HCT116 (cell line): Measurements from ENCODE around the gene PRDM11. TPM values are rescaled to one million over a fixed set of nuclear protein-coding genes. Genes with fewer than 3 reads are reported as not detected.

Source experiments
- ATAC-seq: fragments of 200-7000 bp; cut with Tn5 transposase; 2 replicates; pipeline ENCODE4 v1.9.1; 2020; ENCODE audit warnings: mild to moderate bottlenecking, moderate library complexity
- BruUV-seq: library from RNA; stranded (reverse); fragments of 400-500 nt; replicated peaks from 2 replicates; lab custom pipeline; 2021; lab: Mats Ljungman, UMichigan
- CTCF ChIA-PET: fragments of 300-600 bp; sonication (Branson Sonifier 250); formaldehyde crosslinking; loops from one replicate; lab custom pipeline; 2021; ENCODE audit warnings: antibody characterized with exemption; lab: Charles Lee
- POLR2A ChIA-PET: fragments of 300-600, 350-600 bp; sonication (Branson Sonifier 250); formaldehyde crosslinking; loops from one replicate; lab custom pipeline; 2021; ENCODE audit warnings: antibody characterized with exemption; lab: Charles Lee
- RAD21 ChIA-PET, 2 experiments: fragments of 300-600 bp; sonication (Branson Sonifier 250); formaldehyde crosslinking; loops; one replicate each; lab custom pipeline; 2023; ENCODE audit warnings: low total read pairs in 2 of 2; ENCODE audit not compliant: uncharacterized antibody in 2 of 2, unreplicated experiment in 2 of 2, low non-redundant PET in 1 of 2; lab: Charles Lee
- DNase-seq: peaks from one replicate; pipeline ENCODE4 v3.0.0-alpha.2; 2010; ENCODE audit warnings: low read depth, low spot score
- H2AFZ ChIP-seq: fragments of 200-600 bp; shearing (Covaris generic), sonication (generic); 2 replicates; pipeline ENCODE4 v1.6.1; 2017; ENCODE audit warnings: low read depth, mixed run types, mixed read lengths, antibody characterized with exemption, low read length; ENCODE audit not compliant: poor library complexity, severe bottlenecking
- H3K27ac ChIP-seq: 2 replicates; pipeline ENCODE4 v1.5.1; 2012; ENCODE audit warnings: low read depth, low read length
- H3K27me3 ChIP-seq: fragments of 200-600 bp; sonication (generic); 2 replicates; pipeline ENCODE4 v1.6.1; 2016; ENCODE audit warnings: mixed run types, low read length, mixed read lengths; ENCODE audit not compliant: insufficient read depth
- H3K36me3 ChIP-seq, 2 experiments: fragments of 200-500 bp in 1 of 2; fragments of 200-600 bp in 1 of 2; sonication (Bioruptor generic) in 1 of 2; sonication (generic) in 1 of 2; 2 replicates each; pipeline versions ENCODE4 v1.5.1 to v1.6.1; 2014 to 2016; ENCODE audit warnings: low read length in 2 of 2, inconsistent platforms in 1 of 2, mixed read lengths in 1 of 2, mixed run types in 1 of 2; ENCODE audit not compliant: insufficient read depth in 2 of 2, control insufficient read depth in 1 of 2
- H3K4me1 ChIP-seq, 2 experiments: fragments of 200-600 bp in 1 of 2; sonication (generic) in 1 of 2; 2 replicates each; pipeline versions ENCODE4 v1.5.1 to v1.6.1; 2012 to 2017; ENCODE audit warnings: low read length in 2 of 2, inconsistent platforms in 1 of 2, mild to moderate bottlenecking in 1 of 2, mixed read lengths in 1 of 2, mixed run types in 1 of 2, moderate library complexity in 1 of 2; ENCODE audit not compliant: insufficient read depth in 2 of 2, control insufficient read depth in 1 of 2
- H3K4me2 ChIP-seq: fragments of 200-600 bp; sonication (generic); 2 replicates; pipeline ENCODE4 v1.6.1; 2017; ENCODE audit warnings: mixed run types, low read length, mixed read lengths
- H3K4me3 ChIP-seq, 2 experiments: fragments of 200-600 bp in 1 of 2; sonication (generic) in 1 of 2; replicated peaks in 1 of 2; 2 replicates each; pipeline ENCODE4 v1.5.1; 2011 to 2016; ENCODE audit warnings: low read length in 2 of 2, control low read depth in 1 of 2, low read depth in 1 of 2, mild to moderate bottlenecking in 1 of 2, mixed read lengths in 1 of 2, mixed run types in 1 of 2
- H3K79me2 ChIP-seq: fragments of 200-600 bp; sonication (generic); 2 replicates; pipeline ENCODE4 v1.6.1; 2017; ENCODE audit warnings: mild to moderate bottlenecking, mixed run types, low read length, moderate library complexity, mixed read lengths; ENCODE audit not compliant: insufficient read depth
- H3K9ac ChIP-seq: fragments of 200-600 bp; sonication (generic); 2 replicates; pipeline ENCODE4 v1.6.1; 2016; ENCODE audit warnings: low read length, mixed read lengths
- H3K9me2 ChIP-seq: fragments of 200-600 bp; sonication (generic), shearing (Covaris generic); 2 replicates; pipeline ENCODE4 v1.6.1; 2017; ENCODE audit warnings: mixed run types, mild to moderate bottlenecking, moderate library complexity; ENCODE audit not compliant: insufficient read depth
- H3K9me3 ChIP-seq, 2 experiments: fragments of 200-500 bp in 1 of 2; fragments of 200-600 bp in 1 of 2; sonication (Bioruptor generic) in 1 of 2; sonication (generic) in 1 of 2; 2 replicates each; pipeline ENCODE4 v1.6.1; 2014 to 2017; ENCODE audit warnings: low read length in 2 of 2, mixed read lengths in 2 of 2, inconsistent platforms in 1 of 2, low read depth in 1 of 2, mild to moderate bottlenecking in 1 of 2, mixed run types in 1 of 2, moderate library complexity in 1 of 2; ENCODE audit not compliant: control insufficient read depth in 1 of 2, insufficient read depth in 1 of 2
- H4K20me1 ChIP-seq: fragments of 200-600 bp; sonication (generic), shearing (Covaris generic); 2 replicates; pipeline ENCODE4 v1.6.1; 2017; ENCODE audit warnings: mixed run types, mild to moderate bottlenecking, moderate library complexity; ENCODE audit not compliant: insufficient read depth
- CBX3 ChIP-seq: IDR thresholded peaks from 2 replicates; pipeline ENCODE4 v1.6.1; 2012; ENCODE audit warnings: low read depth
- CTCF ChIP-seq, 3 experiments: fragments of 200-600 bp in 1 of 3; sonication (generic) in 1 of 3; IDR thresholded peaks in 2 of 3; conservative IDR thresholded peaks in 1 of 3; 2 replicates each; pipeline ENCODE4 v1.5.1; 2012 to 2017; ENCODE audit warnings: low read depth in 2 of 3, low read length in 2 of 3, antibody characterized with exemption in 1 of 3, borderline replicate concordance in 1 of 3, control low read depth in 1 of 3, mild to moderate bottlenecking in 1 of 3, mixed read lengths in 1 of 3, mixed run types in 1 of 3, moderate library complexity in 1 of 3; ENCODE audit not compliant: insufficient read depth in 1 of 3
- EGR1 ChIP-seq: IDR thresholded peaks from 2 replicates; pipeline ENCODE4 v1.6.1; 2012; ENCODE audit warnings: low read depth
- ELF1 ChIP-seq: IDR thresholded peaks from 2 replicates; pipeline ENCODE4 v1.6.1; 2012; ENCODE audit warnings: low read depth, borderline replicate concordance
- EZH2 ChIP-seq: fragments of 200-600 bp; sonication (generic); IDR thresholded peaks from 2 replicates; pipeline ENCODE4 v1.6.1; 2017; ENCODE audit warnings: antibody characterized with exemption, mixed run types
- EZH2phosphoT487 ChIP-seq: fragments of 200-600 bp; IDR thresholded peaks from 2 replicates; pipeline ENCODE4 v1.6.1; 2018; ENCODE audit warnings: antibody characterized with exemption, borderline replicate concordance
- FOSL1 ChIP-seq: IDR thresholded peaks from 2 replicates; pipeline ENCODE4 v1.6.1; 2012; ENCODE audit warnings: low read depth
- JUND ChIP-seq: IDR thresholded peaks from 2 replicates; pipeline ENCODE4 v1.6.1; 2012
- MAX ChIP-seq: IDR thresholded peaks from 2 replicates; pipeline ENCODE4 v1.6.1; 2012
- POLR2AphosphoS5 ChIP-seq: IDR thresholded peaks from 2 replicates; pipeline ENCODE4 v1.6.1; 2011; ENCODE audit warnings: mild to moderate bottlenecking, low read depth, low read length, moderate library complexity
- RAD21 ChIP-seq: IDR thresholded peaks from 2 replicates; pipeline ENCODE4 v1.6.1; 2012; ENCODE audit warnings: low read depth, mild to moderate bottlenecking
- SIN3A ChIP-seq: IDR thresholded peaks from 2 replicates; pipeline ENCODE4 v1.6.1; 2012; ENCODE audit warnings: low read depth
- SRF ChIP-seq: IDR thresholded peaks from 2 replicates; pipeline ENCODE4 v1.6.1; 2012; ENCODE audit warnings: low read depth
- TCF7L2 ChIP-seq: IDR thresholded peaks from 2 replicates; pipeline ENCODE4 v1.7.0; 2011; ENCODE audit warnings: borderline replicate concordance, inconsistent platforms; ENCODE audit not compliant: insufficient read depth, insufficient read length; ENCODE audit errors: extremely low read depth
- YY1 ChIP-seq: IDR thresholded peaks from 2 replicates; pipeline ENCODE4 v1.6.1; 2011; ENCODE audit warnings: low read length, low read depth, moderate library complexity, mild to moderate bottlenecking; ENCODE audit not compliant: insufficient replicate concordance; ENCODE audit errors: extremely low read depth
- ZBTB33 ChIP-seq: IDR thresholded peaks from 2 replicates; pipeline ENCODE4 v1.6.1; 2011; ENCODE audit warnings: mild to moderate bottlenecking, low read length, moderate library complexity; ENCODE audit not compliant: insufficient replicate concordance; ENCODE audit errors: extremely low read depth
- ZFX ChIP-seq: fragments of 450-650 bp; IDR thresholded peaks from 2 replicates; pipeline ENCODE4 v1.6.1; 2017
- ZNF274 ChIP-seq: fragments of 200-500 bp; sonication (Bioruptor generic); IDR thresholded peaks from 2 replicates; pipeline ENCODE4 v1.6.1; 2014; ENCODE audit warnings: mild to moderate bottlenecking, low read depth, low read length, inconsistent platforms
- intact Hi-C: fragments of 100-400 bp; cut with micrococcal nuclease; formaldehyde crosslinking; loops from 2 replicates; pipeline ENCODE4 v1.10.0; 2022
- total RNA-seq: library from RNA; stranded (reverse); gene quantifications from one replicate; pipeline ENCODE4 v1.2.1, GENCODE V29; 2021; ENCODE audit not compliant: unreplicated experiment

The PRDM11 gene
- total RNA-seq, 1 experiment from 2014 or later = 9.3 TPM

- TF ChIP-seq POLR2AphosphoS5 (peak; percentile 80), ZNF274 (no peak), EZH2phosphoT487 (no peak)
- TF ChIP-seq, all 23 proteins: peak for 9
Measured at GRCh38 chr11:45147017-45147728, 734 bp downstream of the PRDM11 start (continued).

GRCh38 chr11:45147891-45148675 is 1.6 kb downstream of the PRDM11 start:
- ChIA-PET CTCF (no interaction called here), RAD21 (no interaction called here), POLR2A (no interaction called here)
- H3K79me2 ChIP-seq = peaks cover 18% of the 10 kb centered on the region
- no peaks in the 10 kb centered on the region for H3K27me3 ChIP-seq
- TSS peak; percentile 55 for BruUV-seq
- H3K4me1 ChIP-seq = peaks cover 3 to 16% of the 10 kb centered on the region in 2 experiments; a peak in 3 of 4 replicates
- H3K4me3 ChIP-seq = peak overlapping the region; percentile 69 to 82
- no peak overlapping the region for H2AFZ ChIP-seq
- ATAC-seq = no peak
- no peaks in the 10 kb centered on the region for H3K9me2 ChIP-seq
- no peak for DNase-seq
- H3K36me3 ChIP-seq = no peaks in the 10 kb centered on the region
- H3K27ac ChIP-seq = peak overlapping the region; percentile 90
- no peaks in the 10 kb centered on the region for H3K9me3 ChIP-seq
- H3K4me2 ChIP-seq = peak overlapping the region; percentile 92
- H3K9ac ChIP-seq = peak overlapping the region; percentile 80
- no peaks in the 10 kb centered on the region for H4K20me1 ChIP-seq
- intact Hi-C loops = no loop called here
- no peak for TF ChIP-seq MAX
- no peak for TF ChIP-seq ZBTB33
- TF ChIP-seq EGR1 = no peak
- TF ChIP-seq RAD21 = no peak
- no peak for TF ChIP-seq ZFX
- TF ChIP-seq EZH2 = no peak
- TF ChIP-seq ZNF274 = no peak
- TF ChIP-seq EZH2phosphoT487 = no peak
- no peak for TF ChIP-seq SRF
- no peak for TF ChIP-seq YY1
- TF ChIP-seq FOSL1 = no peak
- TF ChIP-seq TCF7L2 = no peak
- no peak for TF ChIP-seq POLR2AphosphoS5
- no peak for TF ChIP-seq CBX3
- no peak for TF ChIP-seq JUND
- TF ChIP-seq ELF1 = no peak
- no peak for TF ChIP-seq SIN3A
- no peak for TF ChIP-seq CTCF (IDR thresholded peaks at IDR 0.05 in 2 of 3, conservative IDR thresholded peaks at IDR 0.05 in 1 of 3; ENCODE audit: borderline replicate concordance in 1 of 3, insufficient read depth in 1 of 3, low read depth in 2 of 3, low read length in 2 of 3)
